IMR-90 (cell line): ENCODE data around the gene NKTR. TPM values are rescaled to one million over a fixed set of nuclear protein-coding genes. Genes with fewer than 3 reads are reported as not detected.

Source experiments
- ATAC-seq: fragments of 200-7000 bp; cut with Tn5 transposase; 2 replicates; pipeline ENCODE4 v1.9.1; 2020; ENCODE audit warnings: low read depth, mild to moderate bottlenecking, moderate library complexity
- BruUV-seq: library from RNA; stranded (reverse); fragments of 400-500 nt; replicated peaks from 2 replicates; lab custom pipeline; 2021; lab: Mats Ljungman, UMichigan
- CTCF ChIA-PET: fragments of 300-600 bp; formaldehyde crosslinking; extraction: SDS; loops from one replicate; lab custom pipeline; 2021; ENCODE audit warnings: antibody characterized with exemption; lab: Yijun Ruan, JAX
- POLR2A ChIA-PET: fragments of 300-600 bp; sonication (Branson Sonifier 250); formaldehyde crosslinking; loops from one replicate; lab custom pipeline; 2022; ENCODE audit warnings: antibody characterized with exemption; ENCODE audit not compliant: unreplicated experiment; lab: Charles Lee
- DNase-seq: peaks from one replicate; pipeline ENCODE4 v3.0.0; 2013
- H2AFZ ChIP-seq: replicated peaks from 2 replicates; pipeline ENCODE3; 2013; ENCODE audit warnings: low read length, mild to moderate bottlenecking; ENCODE audit not compliant: poor library complexity
- H2AK5ac ChIP-seq: 2 replicates; pipeline ENCODE4 v1.6.1; 2013; ENCODE audit warnings: low read depth, low read length, inconsistent platforms
- H2AK9ac ChIP-seq: replicated peaks from 2 replicates; pipeline ENCODE3; 2013; ENCODE audit warnings: mild to moderate bottlenecking, low read depth, low read length, moderate library complexity; ENCODE audit not compliant: poor library complexity
- H2BK120ac ChIP-seq: 2 replicates; pipeline ENCODE4 v1.6.1; 2013; ENCODE audit warnings: low read depth, low read length, inconsistent platforms
- H2BK15ac ChIP-seq: 3 replicates; pipeline ENCODE4 v1.6.1; 2013; ENCODE audit warnings: low read depth, low read length, inconsistent platforms
- H2BK20ac ChIP-seq: 2 replicates; pipeline ENCODE4 v1.6.1; 2013; ENCODE audit warnings: low read depth, mild to moderate bottlenecking, inconsistent platforms, low read length, moderate library complexity
- H2BK5ac ChIP-seq: 2 replicates; pipeline ENCODE4 v1.6.1; 2013; ENCODE audit warnings: mild to moderate bottlenecking, low read depth, low read length, inconsistent platforms; ENCODE audit not compliant: poor library complexity, severe bottlenecking
- H3K14ac ChIP-seq: replicated peaks from 2 replicates; pipeline ENCODE4 v1.6.1; 2013; ENCODE audit warnings: low read depth, low read length, inconsistent platforms
- H3K18ac ChIP-seq: 2 replicates; pipeline ENCODE4 v1.6.1; 2013; ENCODE audit warnings: low read depth, low read length, control low read depth
- H3K23ac ChIP-seq: 2 replicates; pipeline ENCODE4 v1.6.1; 2013; ENCODE audit warnings: low read depth, low read length, inconsistent platforms
- H3K27ac ChIP-seq: 2 replicates; pipeline ENCODE4 v1.5.1; 2013; ENCODE audit warnings: mild to moderate bottlenecking, control low read depth, low read length; ENCODE audit not compliant: insufficient read depth
- H3K27me3 ChIP-seq: 2 replicates; pipeline ENCODE4 v1.6.1; 2013; ENCODE audit warnings: low read length; ENCODE audit not compliant: control insufficient read depth, insufficient read depth
- H3K36me3 ChIP-seq: 2 replicates; pipeline ENCODE4 v1.6.1; 2013; ENCODE audit warnings: low read length, mixed read lengths; ENCODE audit not compliant: control insufficient read depth, insufficient read depth
- H3K4ac ChIP-seq: 2 replicates; pipeline ENCODE4 v1.6.1; 2013; ENCODE audit warnings: low read depth, low read length, inconsistent platforms
- H3K4me1 ChIP-seq: 2 replicates; pipeline ENCODE4 v1.6.1; 2013; ENCODE audit warnings: low read length, mixed read lengths; ENCODE audit not compliant: control insufficient read depth, insufficient read depth
- H3K4me2 ChIP-seq: 2 replicates; pipeline ENCODE4 v1.6.1; 2013; ENCODE audit warnings: low read depth, mild to moderate bottlenecking, control low read depth, low read length, moderate library complexity
- H3K4me3 ChIP-seq: 2 replicates; pipeline ENCODE4 v1.5.1; 2013; ENCODE audit warnings: low read depth, mild to moderate bottlenecking, control low read depth, low read length, moderate library complexity; ENCODE audit not compliant: insufficient read depth
- H3K56ac ChIP-seq: 2 replicates; pipeline ENCODE4 v1.6.1; 2013; ENCODE audit warnings: low read length, inconsistent platforms; ENCODE audit not compliant: insufficient read depth; ENCODE audit errors: extremely low read depth
- H3K79me1 ChIP-seq, 2 experiments: 2 replicates each; pipeline ENCODE4 v1.6.1; 2013; ENCODE audit warnings: low read length in 2 of 2, inconsistent platforms in 1 of 2, low read depth in 1 of 2
- H3K9ac ChIP-seq: 2 replicates; pipeline ENCODE4 v1.6.1; 2013; ENCODE audit warnings: low read depth, low read length, control low read depth
- H3K9me1 ChIP-seq: 2 replicates; pipeline ENCODE4 v1.6.1; 2013; ENCODE audit warnings: low read length, inconsistent platforms; ENCODE audit not compliant: insufficient read depth
- H3K9me3 ChIP-seq: 2 replicates; pipeline ENCODE4 v1.6.1; 2013; ENCODE audit warnings: low read length; ENCODE audit not compliant: control insufficient read depth, insufficient read depth
- H4K20me1 ChIP-seq: 2 replicates; pipeline ENCODE4 v1.6.1; 2013; ENCODE audit warnings: low read length, inconsistent platforms; ENCODE audit not compliant: insufficient read depth
- H4K5ac ChIP-seq: 2 replicates; pipeline ENCODE4 v1.6.1; 2013; ENCODE audit warnings: mild to moderate bottlenecking, low read depth, low read length, control low read depth
- H4K8ac ChIP-seq, 2 experiments: 2 replicates each; pipeline ENCODE4 v1.6.1; 2013; ENCODE audit warnings: low read depth in 2 of 2, low read length in 2 of 2, control low read depth in 1 of 2, inconsistent platforms in 1 of 2
- H4K91ac ChIP-seq: 2 replicates; pipeline ENCODE4 v1.6.1; 2013; ENCODE audit warnings: low read depth, low read length, inconsistent platforms; ENCODE audit not compliant: insufficient read depth
- FOS ChIP-seq: fragments of 150-350 bp; IDR thresholded peaks from 2 replicates; pipeline ENCODE4 v1.6.1; 2016; ENCODE audit warnings: low read depth, low read length
- MAFK ChIP-seq: IDR thresholded peaks from 2 replicates; pipeline ENCODE4 v1.6.1; 2012; ENCODE audit warnings: low read depth, low read length, improper control_type of control experiment
- MAZ ChIP-seq: IDR thresholded peaks from 2 replicates; pipeline ENCODE4 v1.6.1; 2012; ENCODE audit warnings: low read depth, mild to moderate bottlenecking, low read length, improper control_type of control experiment, moderate library complexity, borderline replicate concordance
- NFE2L2 ChIP-seq: fragments of 150-350 bp; IDR thresholded peaks from 2 replicates; pipeline ENCODE4 v1.6.1; 2016; ENCODE audit warnings: low read depth, mild to moderate bottlenecking, low read length
- SMC3 ChIP-seq: fragments of 150-350 bp; IDR thresholded peaks from 2 replicates; pipeline ENCODE4 v1.6.1; 2016; ENCODE audit warnings: low read depth, mild to moderate bottlenecking, antibody characterized with exemption, low read length, moderate library complexity
- WGBS, 2 experiments: methylation state at CpG; one replicate each; pipeline versions ENCODE4 v1.1.5 to v1.1.7; 2013; ENCODE audit warnings: missing lambda C conversion rate in 2 of 2; ENCODE audit not compliant: insufficient read length in 1 of 2; ENCODE audit errors: extremely low coverage in 2 of 2; 5-methylcytosine and 5-hydroxymethylcytosine counted together
- dilution Hi-C: fragments of 300-500 bp; cut with HindIII; formaldehyde crosslinking; loops from one replicate; pipeline ENCODE4 v1.14.3; 2018; ENCODE audit warnings: low sequenced_read_pairs; ENCODE audit not compliant: unreplicated experiment
- in situ Hi-C: fragments of 300-500 bp; cut with MboI; formaldehyde crosslinking; loops from 3 replicates; pipeline ENCODE4 v1.14.3; 2019; ENCODE audit warnings: low sequenced_read_pairs, inconsistent platforms, mixed read lengths
- intact Hi-C: fragments of 100-400 bp; cut with micrococcal nuclease; formaldehyde crosslinking; loops from 2 replicates; pipeline ENCODE4 v1.10.0; 2022
- polyA plus RNA-seq, 3 experiments: library from polyadenylated mRNA; depleted of rRNA; stranded (reverse); fragments of >200 nt; gene quantifications; 2 replicates each; pipeline ENCODE4 v1.2.3, GENCODE V29; 2012; ENCODE audit warnings: low replicate concordance in 1 of 3
- total RNA-seq: library from RNA; depleted of rRNA; stranded (reverse); fragments of >200 nt; gene quantifications from 2 replicates; pipeline ENCODE4 v1.2.3, GENCODE V29; 2012

Gene NKTR
- total and polyA plus RNA-seq, 2 of the 4 experiments (the other 2 are of a cell fraction), result 24.0 to 30.7 TPM

- intact Hi-C loops, result no loop called here
- CTCF ChIA-PET, result no interaction called here
- Histone ChIP-seq H2BK5ac (no peak within 1 kb of the TSS), H3K4me1 (peaks cover 7% of the 10 kb centered on the region), H2BK15ac (peak within 1 kb of the TSS; percentile 82; the same call in 2 of the 3 replicates), H3K36me3 (no peaks in the 10 kb centered on the region), H3K79me1 (no peaks in the 10 kb centered on the region), H3K4me3 (peak within 1 kb of the TSS; percentile 27), H4K8ac (no peak within 1 kb of the TSS), H2BK20ac (peak within 1 kb of the TSS; percentile 62; the same call in 1 of the 2 replicates), H3K27me3 (peaks cover 36% of the 10 kb centered on the region), H4K91ac (peak within 1 kb of the TSS; percentile 36; the same call in 1 of the 2 replicates), H2AFZ (peak within 1 kb of the TSS; percentile 88), H3K27ac (no peak within 1 kb of the TSS), H3K9me3 (peaks cover 7% of the 10 kb centered on the region), H3K56ac (no peak within 1 kb of the TSS), H3K23ac (no peak within 1 kb of the TSS; the same call in 1 of the 2 replicates), H2BK120ac (peak within 1 kb of the TSS; percentile 40; the same call in 1 of the 2 replicates), H4K20me1 (no peaks in the 10 kb centered on the region; the same call in 1 of the 2 replicates), H3K18ac (no peak within 1 kb of the TSS), H3K14ac (no peak within 1 kb of the TSS; the same call in 1 of the 2 replicates), H3K9ac (no peak within 1 kb of the TSS), H4K5ac (no peak within 1 kb of the TSS), H3K4ac (no peak within 1 kb of the TSS), H2AK9ac (peak within 1 kb of the TSS; percentile 37), H3K4me2 (peak within 1 kb of the TSS; percentile 80), H2AK5ac (peak within 1 kb of the TSS; percentile 29; the same call in 1 of the 2 replicates), H3K9me1 (peaks cover 6% of the 10 kb centered on the region)
- TF ChIP-seq NFE2L2, result no peak
- TF ChIP-seq SMC3, result no peak
- TF ChIP-seq FOS, result no peak
- TF ChIP-seq MAFK, result no peak
- no peak for TF ChIP-seq MAZ
- POLR2A ChIA-PET, result no interaction called here
- no TSS peak for BruUV-seq
- ATAC-seq (no peak), DNase-seq (no peak)
- WGBS, 2 experiments, result 40% methylated on average over 17 of the region's 34 CpGs; no CpG with 5 or more reads in 1 of the 2 experiments
- in situ Hi-C loops, result no loop called here
- dilution Hi-C loops, result no loop called here
Measured at GRCh38 chr3:42685363-42685881, 84.9 kb downstream of the NKTR start, which contains the start of gene KLHL40. KLHL40 (plus strand) TSS chr3:42685537; CDS start chr3:42685619, 82 bp downstream.
